ENCODE data around the gene SEMA4B. TPM values are rescaled to one million over a fixed set of nuclear protein-coding genes. Genes with fewer than 3 reads are reported as not detected.
"Not testable (repeated sequence)": the region's sequence is repeated elsewhere in the genome, so short reads cannot be mapped to it uniquely, and the experiment has no call there.

SEMA4B gene
- total and polyA plus RNA-seq, 2 of the 8 experiments (the other 6 are each of a cell fraction or from before 2014, with no cell fraction given): 42.7 to 43.0 TPM

DNA sequence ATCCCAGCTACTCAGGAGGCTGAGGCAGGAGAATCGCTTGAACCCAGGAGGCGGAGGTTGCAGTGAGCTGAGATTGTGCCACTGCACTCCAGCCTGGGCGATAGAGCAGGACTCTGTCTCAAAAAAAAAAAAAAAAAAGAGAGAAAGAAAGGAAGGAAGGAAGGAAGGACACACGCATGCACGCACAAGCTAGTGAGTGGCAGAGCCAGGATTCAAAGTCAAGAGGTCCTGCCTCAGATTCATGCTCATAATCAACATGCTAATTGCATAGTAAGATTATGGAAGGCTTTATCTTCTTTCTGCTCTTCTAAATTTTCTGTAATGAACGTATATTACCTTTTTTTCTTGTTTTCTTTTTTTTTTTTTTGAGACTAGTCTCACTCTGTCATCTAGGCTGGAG lies 59.6 kb downstream of the SEMA4B start:
- H4K91ac ChIP-seq (replicated peaks; ENCODE audit: insufficient read length, low read length); H3K56ac ChIP-seq (replicated peaks; ENCODE audit: insufficient read length, low read depth, low read length); H2BK12ac ChIP-seq (ENCODE audit: low read depth, low read length); H2BK5ac ChIP-seq (ENCODE audit: low read depth, low read length); H3K4me2 ChIP-seq (ENCODE audit: insufficient read depth in 1 of 2, low read depth in 2 of 2, low read length in 2 of 2); H2AK5ac ChIP-seq (ENCODE audit: low read depth, low read length); DNase-seq (ENCODE audit: low read depth in 1 of 2, low spot score in 2 of 2); H3K4ac ChIP-seq (replicated peaks; ENCODE audit: insufficient read length, low read depth, low read length); H4K20me1 ChIP-seq (replicated peaks in 1 of 2; ENCODE audit: control insufficient read depth in 1 of 2, insufficient read depth in 2 of 2, low read length in 2 of 2); H3K79me1 ChIP-seq (ENCODE audit: low read depth, low read length); H3K4me1 ChIP-seq (replicated peaks in 1 of 4; ENCODE audit: control insufficient read depth in 3 of 4, insufficient read depth in 4 of 4, low read length in 3 of 4); H3K27me3 ChIP-seq (replicated peaks in 1 of 4; ENCODE audit: control insufficient read depth in 3 of 4, extremely low read depth in 1 of 4, insufficient read depth in 3 of 4, low read length in 3 of 4); H3K23me2 ChIP-seq (ENCODE audit: low read depth, low read length); POLR2A ChIA-PET (ENCODE audit: partially characterized antibody); H4K5ac ChIP-seq (ENCODE audit: insufficient read length, low read depth, low read length); H3K27ac ChIP-seq (ENCODE audit: low read depth, low read length); H3K14ac ChIP-seq (ENCODE audit: insufficient read length); H3K79me2 ChIP-seq (ENCODE audit: control insufficient read depth in 1 of 2, insufficient read depth in 2 of 2, low read length in 2 of 2); FAIRE-seq; H2BK120ac ChIP-seq (replicated peaks; ENCODE audit: low read depth, low read length); H4K8ac ChIP-seq (ENCODE audit: extremely low read depth, insufficient read depth, low read length); H2BK15ac ChIP-seq (ENCODE audit: low read length); H2AFZ ChIP-seq (ENCODE audit: low read length); H3K36me3 ChIP-seq (ENCODE audit: control insufficient read depth in 2 of 4, insufficient read depth in 4 of 4, low read length in 3 of 4); H3K9me3 ChIP-seq (ENCODE audit: insufficient read depth in 2 of 2, low read depth in 1 of 2, low read length in 1 of 2); H2BK20ac ChIP-seq (ENCODE audit: low read length); H3K18ac ChIP-seq (ENCODE audit: extremely low read depth, low read length); H3K23ac ChIP-seq (ENCODE audit: insufficient read length); H3K9ac ChIP-seq (replicated peaks in 1 of 4; ENCODE audit: extremely low read depth in 1 of 4, low read depth in 3 of 4, low read length in 3 of 4); H3K4me3 ChIP-seq (ENCODE audit: extremely low read depth in 1 of 4, insufficient read depth in 2 of 4, low read depth in 3 of 4, low read length in 4 of 4): not testable (repeated sequence)
- 88% methylated on average over 1 of the region's 6 CpGs; no CpG with 5 or more reads in 1 of the 2 experiments for WGBS, 2 experiments (ENCODE audit: extremely low coverage in 1 of 2, insufficient coverage in 1 of 2, insufficient read length in 1 of 2, insufficient replicate concordance in 2 of 2, low coverage in 1 of 2, low lambda C conversion rate in 2 of 2, missing lambda C conversion rate in 1 of 2)
- CTCF ChIA-PET (ENCODE audit: partially characterized antibody): interaction anchor here (1.2 to 2.4 kb wide), 2 partner anchors 27 to 40 kb away, joined by 3 to 8 read pairs; partner anchors contain the start of genes CIB1 and GDPGP1
